ENCODE data around the gene ADRM1.

The ADRM1 gene

GRCh38 chr20:62289898-62290297 lies 12.9 kb upstream of the ADRM1 start:
- H2AFZ ChIP-seq (ENCODE audit: low read depth, low read length, severe bottlenecking): no peak overlapping the region
- no peak overlapping the region for H3K4me3 ChIP-seq (ENCODE audit: insufficient read depth, low read length, poor library complexity, severe bottlenecking)
- H3K9me3 ChIP-seq (ENCODE audit: insufficient read depth, low read length): no peaks in the 10 kb centered on the region
- no peaks in the 10 kb centered on the region for H3F3A ChIP-seq (ENCODE audit: insufficient read depth)
- no peaks in the 10 kb centered on the region for H3K27me3 ChIP-seq (ENCODE audit: low read length)
- H3K4me2 ChIP-seq (ENCODE audit: low read depth, low read length, poor library complexity, severe bottlenecking): no peak overlapping the region
- no peak for TF ChIP-seq CTCF (IDR thresholded peaks at IDR 0.05; ENCODE audit: insufficient read depth, low read length, poor library complexity, severe bottlenecking)
- no peak for TF ChIP-seq EZH2phosphoT487 (conservative IDR thresholded peaks at IDR 0.05; ENCODE audit: low read length)
- no peaks in the 10 kb centered on the region for H3K9me2 ChIP-seq (replicated peaks; ENCODE audit: insufficient read depth, low read length)
- no peaks in the 10 kb centered on the region for H3K79me2 ChIP-seq (ENCODE audit: insufficient read depth, low read length)
- H3K9ac ChIP-seq (ENCODE audit: low read length): no peak overlapping the region
- H4K20me1 ChIP-seq (ENCODE audit: low read depth, low read length): no peaks in the 10 kb centered on the region
- H3K36me3 ChIP-seq (ENCODE audit: low read length): no peaks in the 10 kb centered on the region
- H3K27ac ChIP-seq (ENCODE audit: low read depth, low read length): no peak overlapping the region

DNA sequence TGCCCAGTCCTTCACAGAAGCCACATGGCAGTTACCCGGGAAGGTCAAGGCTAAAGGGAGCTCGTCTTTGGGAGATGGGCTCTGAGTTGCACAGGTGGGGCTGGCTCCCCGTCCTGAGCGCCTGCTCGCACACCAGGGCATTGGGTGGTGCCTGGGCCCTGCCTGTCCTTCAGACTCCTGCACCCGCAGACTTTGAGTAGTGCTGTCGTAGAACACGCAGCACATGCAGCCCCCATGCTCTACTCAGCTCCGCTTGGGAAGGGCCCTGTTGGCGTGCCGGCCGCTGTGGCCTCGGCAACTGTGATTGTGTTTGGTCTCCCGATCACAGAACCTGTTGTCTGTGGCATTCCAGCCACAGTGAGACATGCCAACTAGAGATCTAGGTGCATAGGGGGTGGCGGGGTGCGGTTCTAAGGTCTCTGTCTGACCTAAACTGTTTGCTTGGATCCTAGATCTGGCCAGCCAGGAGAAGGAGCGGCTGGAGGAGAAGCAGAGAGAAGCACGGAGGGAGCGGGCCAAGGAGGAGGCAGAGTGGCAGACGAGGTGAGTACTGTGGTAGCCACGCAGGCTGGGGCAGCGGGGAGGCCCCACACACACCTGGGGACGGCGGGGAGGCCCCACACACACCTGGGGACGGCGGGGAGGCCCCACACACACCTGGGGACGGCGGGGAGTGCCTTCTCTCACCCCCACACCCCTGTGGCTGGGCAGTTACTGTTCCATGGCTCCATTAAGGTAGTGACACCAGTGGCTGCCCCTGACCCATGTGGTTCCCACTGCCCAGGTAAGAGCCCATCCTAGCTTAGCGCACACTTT lies 11.3 kb upstream of the ADRM1 start:
- Histone ChIP-seq H3K4me3 (ENCODE audit: insufficient read depth, low read length, poor library complexity, severe bottlenecking) (no peak overlapping the region), H3K9me2 (replicated peaks; ENCODE audit: insufficient read depth, low read length) (no peaks in the 10 kb centered on the region), H3F3A (ENCODE audit: insufficient read depth) (no peaks in the 10 kb centered on the region), H2AFZ (ENCODE audit: low read depth, low read length, severe bottlenecking) (no peak overlapping the region), H3K27ac (ENCODE audit: low read depth, low read length) (no peak overlapping the region), H3K36me3 (ENCODE audit: low read length) (no peaks in the 10 kb centered on the region), H4K20me1 (ENCODE audit: low read depth, low read length) (no peaks in the 10 kb centered on the region), H3K9ac (ENCODE audit: low read length) (no peak overlapping the region), H3K9me3 (ENCODE audit: insufficient read depth, low read length) (no peaks in the 10 kb centered on the region), H3K27me3 (ENCODE audit: low read length) (no peaks in the 10 kb centered on the region), H3K79me2 (ENCODE audit: insufficient read depth, low read length) (no peaks in the 10 kb centered on the region), H3K4me2 (ENCODE audit: low read depth, low read length, poor library complexity, severe bottlenecking) (no peak overlapping the region)
- TF ChIP-seq EZH2phosphoT487 (conservative IDR thresholded peaks at IDR 0.05; ENCODE audit: low read length) (no peak), CTCF (IDR thresholded peaks at IDR 0.05; ENCODE audit: insufficient read depth, low read length, poor library complexity, severe bottlenecking) (no peak)

- Histone ChIP-seq H4K20me1 (ENCODE audit: low read depth, low read length) (no peaks in the 10 kb centered on the region), H3K9me3 (ENCODE audit: insufficient read depth, low read length) (no peaks in the 10 kb centered on the region), H3K4me2 (ENCODE audit: low read depth, low read length, poor library complexity, severe bottlenecking) (no peak overlapping the region), H2AFZ (ENCODE audit: low read depth, low read length, severe bottlenecking) (no peak overlapping the region), H3K4me3 (ENCODE audit: insufficient read depth, low read length, poor library complexity, severe bottlenecking) (no peak overlapping the region), H3K27me3 (ENCODE audit: low read length) (no peaks in the 10 kb centered on the region), H3K79me2 (ENCODE audit: insufficient read depth, low read length) (no peaks in the 10 kb centered on the region), H3K27ac (ENCODE audit: low read depth, low read length) (no peak overlapping the region), H3K9ac (ENCODE audit: low read length) (no peak overlapping the region), H3K9me2 (replicated peaks; ENCODE audit: insufficient read depth, low read length) (no peaks in the 10 kb centered on the region), H3F3A (ENCODE audit: insufficient read depth) (no peaks in the 10 kb centered on the region), H3K36me3 (ENCODE audit: low read length) (no peaks in the 10 kb centered on the region)
- no peak for TF ChIP-seq EZH2phosphoT487 (conservative IDR thresholded peaks at IDR 0.05; ENCODE audit: low read length)
- TF ChIP-seq CTCF (IDR thresholded peaks at IDR 0.05; ENCODE audit: insufficient read depth, low read length, poor library complexity, severe bottlenecking): no peak
Measured at GRCh38 chr20:62292108-62292507, 10.7 kb upstream of the ADRM1 start.

Measured in SU-DHL-6 (cell line).